Measurements from ENCODE around the gene LRRC27.
"Not testable (repeated sequence)": the region's sequence is repeated elsewhere in the genome, so short reads cannot be mapped to it uniquely, and the experiment has no call there.

The LRRC27 gene

GRCh38 chr10:132316133-132316532 is 15.9 kb upstream of the LRRC27 start:
- no peak for DNase-seq

- not testable (repeated sequence) for DNase-seq
These were observed 14.5 kb upstream of the LRRC27 start for GRCh38 chr10:132317477-132317876.

- DNase-seq, result no peak
These were observed 11.9 kb upstream of the LRRC27 start for GRCh38 chr10:132319853-132320653.

GRCh38 chr10:132320654-132321469 is 11.1 kb upstream of the LRRC27 start:
- no peak for DNase-seq

- no peak for DNase-seq
These were observed 10.3 kb upstream of the LRRC27 start for GRCh38 chr10:132321726-132322125.

GRCh38 chr10:132322586-132323048 is 9.4 kb upstream of the LRRC27 start:
- DNase-seq, result no peak

GRCh38 chr10:132324186-132324585 is 7.8 kb upstream of the LRRC27 start:
- no peak for DNase-seq

GRCh38 chr10:132326344-132326889 is 5.6 kb upstream of the LRRC27 start:
- DNase-seq, result no peak

GRCh38 chr10:132326925-132327324 is 5.1 kb upstream of the LRRC27 start:
- no peak for DNase-seq

GRCh38 chr10:132328106-132328505 is 3.9 kb upstream of the LRRC27 start:
- no peak for DNase-seq

- DNase-seq, result no peak
These were observed 3.3 kb upstream of the LRRC27 start for GRCh38 chr10:132328738-132329137.

- DNase-seq, result no peak
These were observed 2.2 kb upstream of the LRRC27 start for GRCh38 chr10:132329565-132330485.

GRCh38 chr10:132330486-132330833 is 1.5 kb upstream of the LRRC27 start:
- DNase-seq, result no peak

- no peak for DNase-seq
These were observed 401 bp downstream of the LRRC27 start for GRCh38 chr10:132332433-132332754.

GRCh38 chr10:132333386-132333785 is 1.4 kb downstream of the LRRC27 start:
- DNase-seq, result no peak

GRCh38 chr10:132334631-132335188 is 2.7 kb downstream of the LRRC27 start:
- no peak for DNase-seq

GRCh38 chr10:132335189-132336063 is 3.4 kb downstream of the LRRC27 start:
- DNase-seq, result no peak

- no peak for DNase-seq
These were observed 4.2 kb downstream of the LRRC27 start for GRCh38 chr10:132336064-132336746.

- DNase-seq, result no peak
These were observed 5.0 kb downstream of the LRRC27 start for GRCh38 chr10:132336919-132337407.

GRCh38 chr10:132337854-132338253 is 5.9 kb downstream of the LRRC27 start:
- DNase-seq, result not testable (repeated sequence)

GRCh38 chr10:132338876-132339275 is 6.9 kb downstream of the LRRC27 start:
- DNase-seq, result no peak
